NCI-H2227 (cell line): ENCODE results near the gene SMARCD1.
"Not testable (repeated sequence)": the region's sequence is repeated elsewhere in the genome, so short reads cannot be mapped to it uniquely, and the experiment has no call there.

ENCODE experiments used
- DNase-seq: peaks from one replicate; lab custom pipeline; 2025; ENCODE audit not compliant: unreplicated experiment; lab: John Stamatoyannopoulos, UW

Gene SMARCD1

DNA sequence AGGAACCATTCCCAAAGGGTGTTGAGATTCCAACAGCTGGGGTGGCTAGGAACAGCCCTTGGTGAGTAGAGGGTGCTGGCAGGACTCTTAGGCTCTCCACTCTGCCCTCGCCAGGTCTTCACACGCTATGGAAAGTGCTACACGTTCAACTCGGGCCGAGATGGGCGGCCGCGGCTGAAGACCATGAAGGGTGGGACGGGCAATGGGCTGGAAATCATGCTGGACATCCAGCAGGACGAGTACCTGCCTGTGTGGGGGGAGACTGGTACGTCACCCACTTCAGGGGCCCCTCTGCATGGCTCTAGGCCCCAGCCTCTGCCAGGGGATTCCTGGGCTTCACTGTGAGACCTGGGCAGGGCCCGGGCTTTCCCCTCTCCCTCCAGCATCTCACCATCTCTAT, 8.0 kb upstream of the SMARCD1 start:
- no peak for DNase-seq

DNA sequence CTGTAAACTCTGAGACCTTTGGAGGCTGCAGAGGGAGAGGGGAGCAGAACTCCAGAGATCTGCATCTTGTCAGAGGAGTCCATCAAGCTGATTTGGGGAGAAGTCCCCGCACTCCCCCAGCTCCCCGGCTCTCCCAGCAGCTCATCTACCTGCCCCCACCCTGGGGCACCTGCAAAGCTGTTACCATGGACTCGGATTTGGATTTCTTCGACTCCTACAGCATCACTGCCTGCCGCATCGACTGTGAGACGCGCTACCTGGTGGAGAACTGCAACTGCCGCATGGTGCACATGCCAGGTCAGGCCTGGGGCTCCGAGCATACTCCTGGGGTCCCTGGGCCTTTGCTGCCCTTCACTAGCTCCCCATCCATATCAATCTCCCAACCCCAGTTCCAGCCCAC, 6.9 kb upstream of the SMARCD1 start:
- no peak for DNase-seq

DNA sequence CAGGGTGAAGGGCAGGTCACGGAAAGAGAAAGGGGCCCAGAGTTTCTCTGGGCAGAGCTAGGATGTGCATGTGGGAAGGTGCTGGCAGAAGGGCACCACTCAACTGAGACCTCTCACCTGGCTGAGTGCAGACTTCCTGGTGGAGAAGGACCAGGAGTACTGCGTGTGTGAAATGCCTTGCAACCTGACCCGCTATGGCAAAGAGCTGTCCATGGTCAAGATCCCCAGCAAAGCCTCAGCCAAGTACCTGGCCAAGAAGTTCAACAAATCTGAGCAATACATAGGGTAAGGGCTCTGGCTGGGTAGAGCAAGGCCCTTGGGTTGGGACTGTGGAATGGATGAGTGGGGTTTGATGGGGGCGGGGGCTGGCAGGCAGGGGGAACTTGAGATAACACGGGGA, 5.4 kb upstream of the SMARCD1 start:
- DNase-seq, result no peak

DNA sequence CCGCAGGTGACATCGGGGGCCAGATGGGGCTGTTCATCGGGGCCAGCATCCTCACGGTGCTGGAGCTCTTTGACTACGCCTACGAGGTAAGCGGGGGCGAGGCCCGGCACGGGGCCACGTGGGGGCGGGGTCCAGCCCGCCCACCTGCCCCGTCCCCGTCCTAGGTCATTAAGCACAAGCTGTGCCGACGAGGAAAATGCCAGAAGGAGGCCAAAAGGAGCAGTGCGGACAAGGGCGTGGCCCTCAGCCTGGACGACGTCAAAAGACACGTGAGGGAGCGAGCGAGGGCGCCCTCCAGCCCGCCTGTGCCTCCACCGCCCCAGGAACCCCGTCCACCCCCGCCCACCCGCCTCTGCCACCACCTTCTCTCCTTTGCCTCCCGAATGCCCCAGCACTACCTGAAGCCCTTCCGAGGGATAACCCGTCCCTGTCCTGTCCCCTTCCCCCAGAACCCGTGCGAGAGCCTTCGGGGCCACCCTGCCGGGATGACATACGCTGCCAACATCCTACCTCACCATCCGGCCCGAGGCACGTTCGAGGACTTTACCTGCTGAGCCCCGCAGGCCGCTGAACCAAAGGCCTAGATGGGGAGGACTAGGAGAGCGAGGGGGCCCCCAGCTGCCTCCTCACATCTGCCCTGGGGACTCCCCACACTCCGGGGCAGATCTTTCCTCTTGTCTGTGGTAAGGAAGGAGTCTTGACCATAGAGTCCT, 3.9 kb upstream of the SMARCD1 start:
- DNase-seq, result no peak

DNA sequence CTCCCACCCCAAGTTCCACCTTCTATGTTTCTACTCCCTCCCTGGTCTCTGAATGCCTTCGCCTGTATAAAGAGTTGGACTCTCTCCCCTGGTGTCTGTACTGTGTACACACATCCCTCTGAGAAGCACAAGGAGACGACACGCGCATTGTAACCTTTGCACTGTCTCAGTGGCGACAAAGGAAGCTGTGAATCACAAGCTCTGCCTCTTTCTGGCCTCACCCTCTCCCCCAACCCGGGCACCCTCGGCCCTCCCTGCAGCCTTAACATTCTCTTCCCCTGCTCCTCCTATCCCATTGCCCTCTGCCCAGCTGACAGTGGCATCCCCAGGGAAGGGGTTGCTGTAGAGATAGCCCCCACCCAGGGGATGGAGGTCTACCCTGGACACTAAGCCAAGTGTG, 2.5 kb upstream of the SMARCD1 start:
- no peak for DNase-seq

DNA sequence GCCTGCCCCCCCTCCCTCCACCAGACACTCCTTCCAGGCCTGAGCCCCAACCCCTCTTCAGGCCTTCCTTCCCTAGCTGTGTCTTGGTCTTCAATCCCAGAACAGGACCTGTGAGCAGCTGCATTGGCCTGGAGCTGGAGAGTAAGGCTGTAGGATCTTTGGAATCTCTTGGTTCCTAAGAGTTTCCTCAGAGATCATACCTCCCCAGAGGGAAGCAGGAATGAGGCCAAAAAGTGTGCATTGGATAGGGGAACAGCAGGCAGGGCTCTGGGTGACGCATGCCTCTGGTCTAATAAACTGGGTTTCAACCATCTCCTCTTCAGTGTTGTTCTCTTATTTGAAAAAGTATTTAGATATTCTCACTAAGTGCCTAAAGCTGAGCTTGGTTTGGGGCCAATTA, 1.8 kb upstream of the SMARCD1 start:
- DNase-seq, result no peak

DNA sequence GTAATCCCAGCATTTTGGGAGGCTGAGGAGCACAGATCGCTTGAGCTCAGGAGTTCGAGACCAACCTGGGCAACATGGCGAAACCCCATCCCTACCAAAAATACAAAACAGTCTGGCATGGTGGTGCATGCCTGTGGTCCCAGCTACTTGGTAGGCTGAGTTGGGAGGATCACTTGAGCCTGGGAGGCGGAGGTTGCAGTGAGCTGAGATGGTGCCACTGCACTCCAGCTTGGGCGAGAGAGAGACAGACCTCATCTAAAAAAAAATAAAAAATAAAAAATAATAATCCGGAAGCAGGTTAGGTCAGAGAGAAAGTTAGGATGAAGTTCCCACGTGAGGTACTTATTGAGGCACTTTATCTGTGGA, 750 bp upstream of the SMARCD1 start:
- DNase-seq, result not testable (repeated sequence)

DNA sequence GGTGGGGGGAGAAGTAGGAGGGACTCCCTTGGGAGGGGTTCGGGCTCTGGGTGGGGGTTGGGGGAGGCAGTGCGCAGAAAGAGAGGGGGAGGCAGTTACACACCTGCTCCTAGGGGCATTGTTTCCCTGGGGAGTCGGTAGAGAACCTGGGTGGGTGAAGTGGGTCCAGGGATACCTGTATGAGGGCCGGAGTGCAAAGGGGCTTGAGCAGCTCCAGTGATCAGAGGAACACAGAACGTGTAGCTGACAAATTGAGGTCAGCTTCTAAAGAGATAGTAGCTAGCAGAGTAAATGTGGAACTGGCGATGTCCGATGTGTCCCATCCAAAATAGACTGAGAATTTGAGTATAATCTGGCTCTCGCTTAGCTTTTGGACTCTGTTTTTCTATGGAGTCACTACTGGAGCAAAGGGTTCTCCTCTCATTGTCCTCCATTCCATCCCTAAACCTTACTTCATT, 502 bp downstream of the SMARCD1 start:
- DNase-seq, result no peak

DNA sequence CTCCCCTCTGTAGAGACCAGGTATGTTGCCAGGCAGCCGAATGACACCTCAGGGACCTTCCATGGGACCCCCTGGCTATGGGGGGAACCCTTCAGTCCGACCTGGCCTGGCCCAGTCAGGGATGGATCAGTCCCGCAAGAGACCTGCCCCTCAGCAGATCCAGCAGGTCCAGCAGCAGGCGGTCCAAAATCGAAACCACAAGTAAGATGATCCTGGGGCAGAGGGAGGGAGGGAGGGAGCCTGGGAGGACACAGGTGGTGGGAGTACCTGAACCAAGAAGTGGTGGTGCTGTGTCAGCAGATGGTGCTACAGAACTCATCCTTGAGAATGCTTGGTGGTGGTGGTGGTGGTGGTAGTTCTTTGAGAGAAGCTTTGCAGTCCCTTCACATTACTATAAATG, 1.0 kb downstream of the SMARCD1 start:
- no peak for DNase-seq

DNA sequence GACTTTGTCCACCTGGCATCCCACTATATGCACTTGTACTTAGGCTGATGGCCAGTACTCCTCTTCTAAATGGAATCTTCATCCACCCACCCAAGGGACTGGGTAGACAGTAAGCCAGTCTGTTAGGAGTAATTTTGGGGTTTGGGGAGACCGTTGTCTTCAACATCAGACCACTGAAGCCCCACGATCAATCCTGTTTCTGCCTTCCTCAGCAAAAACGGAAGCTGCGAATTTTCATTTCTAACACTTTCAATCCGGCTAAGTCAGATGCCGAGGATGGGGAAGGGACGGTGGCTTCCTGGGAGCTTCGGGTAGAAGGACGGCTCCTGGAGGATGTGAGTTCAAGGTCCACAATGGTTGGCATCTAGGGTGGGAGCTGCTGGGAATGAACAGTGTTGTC, 2.0 kb downstream of the SMARCD1 start:
- no peak for DNase-seq

DNA sequence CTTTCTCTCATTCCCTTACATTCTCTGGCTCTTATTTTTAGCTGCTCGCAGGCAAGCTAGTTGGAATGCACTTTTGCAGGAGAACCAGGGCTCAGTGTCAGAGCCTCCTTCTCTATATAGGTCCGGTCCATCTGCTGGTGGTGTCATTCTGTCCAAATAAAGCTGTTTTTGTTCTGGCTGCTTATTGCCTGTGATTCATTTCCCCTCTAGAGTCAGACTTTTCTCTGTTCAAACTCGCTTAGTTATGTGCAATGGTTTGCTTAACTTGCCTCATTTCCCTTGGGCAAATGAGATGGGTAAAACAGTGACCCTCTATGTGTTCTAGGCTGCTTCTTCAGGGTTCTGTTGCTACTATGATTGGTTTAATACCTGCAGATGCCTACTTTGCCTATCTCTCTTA, 2.9 kb downstream of the SMARCD1 start:
- no peak for DNase-seq

DNA sequence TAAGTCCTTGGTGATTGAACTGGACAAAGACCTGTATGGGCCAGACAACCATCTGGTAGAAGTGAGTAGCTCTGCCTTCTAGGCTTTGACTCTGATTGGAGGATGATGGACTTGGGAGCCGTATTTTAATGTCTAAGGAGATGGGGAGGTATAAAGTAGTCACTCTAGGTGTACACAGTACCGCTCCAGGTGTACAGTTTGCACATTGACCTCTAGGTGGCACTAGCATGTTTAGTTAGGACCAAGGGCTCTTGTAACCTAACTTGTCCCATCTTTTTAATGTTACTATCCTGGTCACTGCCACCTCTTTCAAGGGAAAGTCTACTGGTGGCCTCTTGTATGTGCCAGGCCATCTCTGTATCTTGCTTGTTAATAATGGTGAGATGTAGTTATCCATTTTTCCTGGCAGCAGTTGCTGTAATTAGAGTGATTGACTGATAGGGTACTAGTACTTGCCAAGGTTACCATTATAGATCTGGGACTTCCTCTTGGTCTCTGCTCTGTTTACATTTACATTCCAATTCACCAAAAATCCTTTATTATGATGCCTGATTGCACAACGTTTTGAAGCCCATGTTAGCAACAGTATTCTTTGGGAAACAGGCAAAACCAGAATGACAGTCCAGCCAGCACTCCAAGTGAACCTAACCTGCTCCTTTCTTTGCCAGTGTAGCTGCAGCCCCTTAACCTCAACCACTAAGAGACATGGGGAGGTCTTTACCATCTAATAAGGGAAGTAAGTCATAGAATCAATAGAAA, 3.6 kb downstream of the SMARCD1 start:
- DNase-seq, result peak; percentile 71

DNA sequence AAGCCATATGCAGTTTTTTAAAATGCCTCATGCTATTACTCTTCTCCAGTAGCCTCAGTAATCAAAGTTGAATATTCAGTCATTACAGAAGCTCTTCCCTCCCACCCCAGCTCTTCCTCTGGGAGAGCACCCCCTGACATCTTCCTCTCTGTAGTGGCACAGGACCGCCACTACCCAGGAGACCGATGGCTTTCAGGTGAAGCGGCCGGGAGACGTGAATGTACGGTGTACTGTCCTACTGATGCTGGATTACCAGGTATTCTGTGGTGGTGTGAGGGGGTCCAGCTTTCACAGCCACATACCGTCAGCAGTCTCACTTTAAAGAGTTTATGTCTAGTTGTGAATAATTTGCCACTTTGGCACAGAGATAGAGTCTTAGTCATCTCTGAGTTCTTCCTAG, 4.6 kb downstream of the SMARCD1 start:
- DNase-seq, result no peak

DNA sequence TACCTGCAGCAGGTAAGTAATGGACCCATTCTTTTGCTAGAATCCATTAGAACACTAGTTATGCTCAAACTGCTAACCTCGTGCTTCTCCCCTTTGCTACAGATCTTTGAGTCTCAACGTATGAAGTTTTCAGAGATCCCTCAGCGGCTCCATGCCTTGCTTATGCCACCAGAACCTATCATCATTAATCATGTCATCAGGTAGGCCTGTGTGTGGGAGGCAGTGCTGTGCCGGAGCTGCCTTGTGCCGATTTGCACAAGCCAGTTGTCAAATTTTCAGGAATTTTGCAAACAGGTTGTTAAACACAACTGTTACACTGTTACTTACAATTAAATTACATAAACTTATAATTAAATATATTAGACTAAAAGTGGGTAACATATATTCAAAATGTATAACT, 5.2 kb downstream of the SMARCD1 start:
- DNase-seq, result no peak

DNA sequence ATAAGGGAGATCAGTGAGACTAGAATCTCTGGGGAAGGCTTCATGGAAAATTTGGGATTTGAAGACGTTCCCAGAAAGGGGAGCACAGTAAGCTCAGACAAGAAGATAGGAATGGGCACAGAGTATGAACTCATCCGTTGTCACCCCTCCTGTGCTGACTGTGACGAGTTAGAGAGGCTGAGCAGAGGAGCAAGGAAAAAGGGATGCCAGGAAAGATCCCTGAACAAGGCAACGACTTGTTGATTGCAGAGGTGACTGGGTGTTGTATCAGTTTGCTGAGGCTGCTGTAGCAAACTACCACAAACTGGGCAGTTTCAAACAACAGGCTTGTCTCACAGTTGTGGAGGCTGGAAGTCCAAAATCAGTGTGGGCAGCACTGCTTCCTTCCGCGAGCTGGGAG, 12.8 kb downstream of the SMARCD1 start:
- DNase-seq, result no peak

DNA sequence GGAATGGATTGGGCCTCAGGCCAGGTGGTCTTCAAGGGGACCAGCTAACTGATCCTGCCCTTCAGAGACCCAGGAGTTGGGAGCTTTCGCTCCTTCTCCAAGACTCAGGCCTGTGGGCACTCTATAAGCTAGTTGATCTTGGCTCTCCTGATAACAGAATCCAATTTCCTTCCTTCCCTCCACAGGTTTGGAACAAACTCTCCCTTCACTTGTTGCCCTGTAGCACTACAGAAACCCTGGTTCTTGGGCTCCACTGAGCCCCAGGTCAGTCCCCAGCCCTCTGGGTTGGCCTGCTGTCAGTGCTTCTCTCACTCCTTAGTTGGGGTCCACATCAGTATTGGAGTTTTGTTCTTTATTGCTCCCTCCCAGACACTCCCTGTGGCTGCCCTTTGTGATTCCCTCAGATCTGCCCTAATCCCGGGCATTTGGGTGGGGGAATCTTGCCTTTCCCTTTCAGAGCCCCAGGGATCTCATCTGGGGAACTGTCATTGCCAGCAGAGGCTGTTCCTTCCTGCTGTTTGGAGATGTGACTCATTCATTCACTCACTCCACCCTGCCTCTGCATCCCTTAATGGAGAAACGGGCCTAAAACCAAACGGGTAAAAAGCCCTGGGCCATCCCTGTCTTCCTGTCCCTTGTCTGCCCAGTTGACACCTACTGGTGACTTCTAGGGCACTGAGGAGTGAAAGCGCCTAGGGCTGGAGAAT, 14.3 kb downstream of the SMARCD1 start:
- no peak for DNase-seq

DNA sequence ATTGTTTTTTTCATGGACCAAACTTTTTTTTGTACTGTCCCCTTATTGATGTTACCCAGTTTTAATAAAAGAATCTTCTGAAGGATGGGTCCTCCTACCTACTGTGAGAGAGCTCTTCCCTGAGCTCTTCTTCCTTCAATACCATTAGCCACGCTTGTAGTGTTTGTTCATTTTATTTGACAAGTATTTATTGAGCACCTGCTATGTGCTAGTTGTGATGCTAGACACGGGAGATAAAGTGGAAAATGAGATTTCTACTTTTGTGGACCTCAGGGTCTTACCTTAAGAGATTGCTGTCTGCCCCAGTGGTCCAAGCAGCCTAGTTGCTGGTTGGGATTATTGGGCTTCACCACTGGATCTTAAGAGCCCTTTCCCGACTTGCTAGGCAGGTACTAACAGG, 15.4 kb downstream of the SMARCD1 start:
- DNase-seq, result no peak

DNA sequence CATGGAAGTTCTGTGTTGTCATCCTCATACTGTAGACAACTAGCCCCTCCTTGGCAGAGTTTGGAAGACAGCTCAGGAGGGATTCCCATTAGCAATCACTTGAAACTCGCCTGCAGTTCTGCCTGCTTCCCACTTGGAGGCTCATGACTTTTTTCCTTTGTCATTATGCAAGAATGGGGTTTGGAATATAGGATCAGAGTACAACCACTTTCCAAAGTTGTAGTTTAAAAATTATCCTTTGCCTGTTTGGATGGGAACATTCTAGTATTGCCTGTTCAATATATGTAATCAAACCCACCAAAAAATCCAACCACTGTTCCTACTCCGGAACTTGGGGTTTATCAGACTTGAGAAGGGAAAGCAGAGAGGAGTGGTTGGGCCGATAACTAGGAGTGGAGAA, 16.5 kb downstream of the SMARCD1 start:
- peak; percentile 20 for DNase-seq

DNA sequence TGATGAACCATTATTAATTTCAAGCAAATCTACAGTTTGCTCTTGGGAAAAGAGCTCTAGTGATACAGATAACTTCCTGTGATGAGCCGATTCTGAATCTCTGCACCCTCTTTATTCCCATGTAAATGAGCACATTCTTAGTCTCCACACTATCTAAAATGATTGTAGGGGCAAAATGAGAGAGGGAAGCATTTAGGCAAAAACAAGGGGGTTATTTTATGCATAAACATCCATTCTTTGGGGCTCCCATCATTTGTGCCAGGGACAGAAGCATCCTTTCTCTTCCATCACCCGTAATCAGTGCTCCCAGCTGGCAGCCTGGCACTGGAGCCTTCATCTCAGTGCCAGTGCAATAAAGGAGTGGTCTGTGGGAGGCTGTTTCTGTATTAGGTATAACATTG, 17.0 kb downstream of the SMARCD1 start:
- DNase-seq, result no peak

DNA sequence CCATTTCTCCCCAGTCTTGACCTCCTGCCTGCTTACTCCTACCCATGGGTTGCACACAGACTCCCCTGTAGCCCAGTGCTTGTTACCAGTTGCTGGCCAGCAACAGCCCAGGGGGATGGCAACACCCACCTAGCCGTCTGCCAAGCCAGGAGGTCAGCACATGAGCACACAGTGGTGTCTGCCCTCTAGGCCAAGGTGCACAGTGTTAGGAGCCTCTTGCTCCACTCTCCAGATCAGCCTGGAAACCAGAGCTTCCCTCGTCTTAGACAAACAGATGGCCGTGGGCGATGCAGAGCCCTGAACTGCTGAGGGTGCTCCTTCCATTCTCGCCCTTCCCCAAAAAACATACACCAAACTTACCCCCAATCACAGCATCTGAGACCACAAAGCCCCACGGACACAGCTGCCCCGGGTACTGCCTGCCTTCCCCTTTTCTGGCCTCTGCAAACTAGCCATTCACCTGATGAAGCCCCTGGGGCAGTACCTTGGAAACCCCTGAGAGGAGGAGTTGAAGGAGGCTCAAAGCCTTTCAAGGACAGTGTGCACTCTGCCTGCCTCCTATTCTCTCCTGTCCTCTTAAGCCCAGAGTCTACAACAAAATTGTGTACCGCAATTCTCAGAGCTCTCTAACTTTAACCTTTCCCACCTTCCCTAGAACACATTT, 17.6 kb downstream of the SMARCD1 start:
- no peak for DNase-seq

DNA sequence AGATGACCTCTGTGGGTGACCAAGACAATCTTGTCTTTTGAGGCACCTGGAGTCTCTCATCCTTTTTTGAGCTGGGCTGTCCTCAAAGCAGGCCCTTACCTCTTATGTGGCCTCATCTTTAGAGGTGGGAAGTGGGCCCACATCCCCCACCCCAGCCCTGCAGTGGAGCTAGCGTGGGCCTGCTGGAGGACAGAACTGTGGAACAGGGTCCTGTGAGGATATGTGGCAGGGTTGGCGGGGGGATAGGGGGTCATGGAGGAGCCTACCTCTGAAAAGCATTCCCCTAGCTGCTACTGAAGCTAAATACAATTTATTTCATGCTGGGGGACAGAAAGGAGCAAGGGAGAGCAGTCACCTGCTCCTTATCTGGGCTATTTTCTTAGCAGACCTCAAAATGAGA, 18.2 kb downstream of the SMARCD1 start:
- DNase-seq, result no peak
